H4 (cell line): ENCODE measurements around the gene COL4A2. TPM values are rescaled to one million over a fixed set of nuclear protein-coding genes. Genes with fewer than 3 reads are reported as not detected.
"Not testable (repeated sequence)": the region's sequence is repeated elsewhere in the genome, so short reads cannot be mapped to it uniquely, and the experiment has no call there.

Experiments used
- DNase-seq: peaks from one replicate; pipeline ENCODE4 v3.0.0-alpha.2; 2015; ENCODE audit warnings: low spot score
- total RNA-seq: library from RNA; depleted of rRNA; stranded (reverse); fragments of >200 nt; shearing (Covaris generic); gene quantifications from 2 replicates; pipeline ENCODE4 v1.2.3, GENCODE V29; 2014

The COL4A2 gene
- total RNA-seq, 1 experiment from 2014 or later = 20.4 TPM

GRCh38 chr13:110496281-110496680 is 189.2 kb downstream of the COL4A2 start:
- DNase-seq = no peak

GRCh38 chr13:110497003-110497402 is 189.9 kb downstream of the COL4A2 start:
- no peak for DNase-seq

DNA sequence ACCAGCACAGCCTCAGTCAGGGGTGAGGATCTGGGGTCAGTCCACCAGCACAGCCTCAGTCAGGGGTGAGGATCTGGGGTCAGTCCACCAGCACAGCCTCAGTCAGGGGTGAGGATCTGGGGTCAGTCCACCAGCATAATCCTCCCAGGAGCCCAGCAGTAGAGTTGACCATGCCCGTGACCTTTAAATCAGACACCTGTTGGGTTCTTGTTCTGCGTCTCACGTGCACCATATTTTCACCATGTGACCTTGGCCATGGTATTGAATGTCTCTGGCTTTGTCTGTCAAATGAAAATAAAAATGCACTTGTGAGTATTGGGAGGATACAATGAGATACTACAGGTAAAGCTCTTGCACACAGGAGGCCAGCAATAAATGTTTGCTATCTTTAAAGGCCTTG is 190.8 kb downstream of the COL4A2 start:
- DNase-seq = not testable (repeated sequence)

DNA sequence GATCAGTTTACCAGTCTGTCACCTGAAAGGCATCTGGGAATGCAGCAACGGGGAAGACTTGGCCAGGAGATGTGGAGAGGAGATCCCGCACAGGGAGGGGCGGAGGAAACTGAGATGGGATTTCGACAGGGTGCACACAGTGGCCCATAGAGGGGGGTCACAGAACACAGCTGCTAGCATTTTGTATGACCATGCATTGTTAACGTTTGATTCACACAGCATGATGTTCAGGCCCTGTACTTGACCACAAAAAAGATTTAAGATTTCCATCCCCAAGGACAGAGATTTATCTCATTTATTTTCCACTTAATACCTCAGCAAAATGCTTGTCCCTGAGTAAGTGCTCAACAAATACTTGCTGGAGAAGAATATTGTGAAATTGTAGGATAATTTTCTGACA is 191.2 kb downstream of the COL4A2 start:
- no peak for DNase-seq

GRCh38 chr13:110498765-110499164 is 191.7 kb downstream of the COL4A2 start:
- DNase-seq = no peak

DNA sequence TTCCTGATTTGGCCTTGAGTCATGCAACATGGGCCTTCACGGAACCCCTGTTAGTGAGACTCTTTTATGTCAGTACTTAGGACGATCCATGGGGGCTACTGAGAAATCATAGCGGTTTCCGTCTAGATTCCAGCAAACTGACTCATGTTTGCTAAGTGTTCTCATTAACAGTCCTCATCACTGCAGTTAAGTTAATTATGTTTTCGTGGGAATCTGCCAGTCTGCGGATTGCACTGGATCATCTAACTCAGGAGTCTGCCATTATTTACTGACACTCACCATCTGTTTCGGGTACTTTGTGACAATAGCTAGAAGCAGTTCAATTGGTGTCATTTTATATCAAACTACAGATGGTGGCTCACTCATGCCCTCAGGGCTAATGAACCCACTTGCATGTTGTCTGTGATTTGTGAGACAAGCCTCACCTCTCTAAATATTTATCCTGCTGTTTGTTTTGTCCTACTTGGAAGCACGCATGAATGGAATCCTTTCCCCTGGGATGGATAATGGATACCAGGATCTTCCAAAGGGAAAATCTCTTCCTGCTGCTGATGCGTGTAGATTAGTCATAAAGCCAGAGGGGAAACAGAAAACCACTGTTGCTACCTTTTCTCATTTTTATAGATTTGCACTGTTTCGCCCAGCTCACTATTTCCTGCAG is 192.7 kb downstream of the COL4A2 start:
- DNase-seq = peak; percentile 82

DNA sequence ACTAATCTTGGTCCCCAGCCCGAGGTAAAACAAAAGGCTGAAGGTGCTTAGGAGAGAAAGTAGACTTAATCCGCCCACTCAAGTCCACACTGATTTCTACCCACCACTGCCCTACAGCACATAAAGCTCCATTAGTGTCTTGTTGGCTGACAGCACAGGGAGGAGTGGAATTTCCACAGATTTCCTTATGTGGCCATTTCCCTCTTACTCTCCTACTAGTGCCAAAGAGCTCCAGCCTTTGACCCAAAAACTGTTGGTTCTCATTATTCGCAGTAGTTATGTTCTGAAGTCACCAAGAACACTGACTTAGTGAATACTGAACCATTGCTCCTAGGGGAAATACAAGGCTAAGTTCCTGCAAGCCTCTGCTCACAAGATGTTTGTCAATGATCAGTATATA is 193.3 kb downstream of the COL4A2 start:
- DNase-seq = no peak

- no peak for DNase-seq
Measured at GRCh38 chr13:110501188-110501587, 194.1 kb downstream of the COL4A2 start.

- DNase-seq = no peak
Measured at GRCh38 chr13:110503037-110503901, 196.2 kb downstream of the COL4A2 start.

DNA sequence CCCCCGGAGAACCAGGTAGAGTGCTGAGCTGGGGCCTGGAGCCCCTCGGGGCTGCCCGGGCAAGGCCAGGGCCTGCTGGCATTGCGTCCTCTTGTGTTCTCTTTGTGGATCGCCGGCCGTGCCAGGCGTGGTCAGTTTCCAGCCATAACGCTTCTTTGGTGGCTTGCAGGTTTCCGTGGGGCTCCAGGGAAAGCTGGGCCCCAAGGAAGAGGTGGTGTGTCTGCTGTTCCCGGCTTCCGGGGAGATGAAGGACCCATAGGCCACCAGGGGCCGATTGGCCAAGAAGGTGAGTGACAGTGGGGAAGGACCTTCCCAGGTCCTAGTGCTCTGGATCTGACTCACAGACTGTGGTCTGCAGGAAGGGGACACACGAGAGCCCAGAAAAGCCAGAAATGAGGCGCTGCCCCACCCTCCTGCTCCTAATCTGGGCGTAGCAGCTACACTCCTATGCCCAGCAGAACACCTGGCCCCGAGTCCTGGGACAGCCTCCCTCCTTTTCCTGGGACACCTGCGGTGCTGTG is 197.0 kb downstream of the COL4A2 start:
- DNase-seq = no peak

DNA sequence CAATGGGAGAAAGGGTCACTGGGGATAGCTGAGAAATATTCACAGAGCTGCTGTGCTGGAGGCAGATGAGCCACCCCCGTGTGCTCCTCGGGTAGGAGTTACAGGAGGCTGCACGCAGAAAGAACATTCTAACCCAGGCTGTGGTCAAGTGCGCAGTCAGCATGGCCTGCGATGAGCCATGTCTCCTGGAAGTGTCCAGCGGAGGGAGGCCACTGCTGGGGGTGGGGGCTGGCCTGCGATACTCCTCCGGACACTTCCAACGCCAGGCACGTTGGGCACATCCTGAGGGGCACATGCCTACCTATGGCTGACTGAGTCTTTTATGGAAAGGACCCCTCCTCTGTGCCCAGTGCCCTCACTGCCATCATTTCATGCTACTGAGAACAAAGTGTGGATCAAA is 198.5 kb downstream of the COL4A2 start:
- DNase-seq = no peak

GRCh38 chr13:110506396-110506795 is 199.3 kb downstream of the COL4A2 start:
- DNase-seq = no peak

GRCh38 chr13:110506859-110507566 is 199.9 kb downstream of the COL4A2 start:
- DNase-seq = no peak

GRCh38 chr13:110507678-110508381 is 200.7 kb downstream of the COL4A2 start:
- DNase-seq = no peak

- no peak for DNase-seq
Measured at GRCh38 chr13:110509478-110509926, 202.4 kb downstream of the COL4A2 start.

GRCh38 chr13:110509971-110510786 is 203.1 kb downstream of the COL4A2 start:
- no peak for DNase-seq

GRCh38 chr13:110511509-110512181 is 204.6 kb downstream of the COL4A2 start:
- DNase-seq = no peak

DNA sequence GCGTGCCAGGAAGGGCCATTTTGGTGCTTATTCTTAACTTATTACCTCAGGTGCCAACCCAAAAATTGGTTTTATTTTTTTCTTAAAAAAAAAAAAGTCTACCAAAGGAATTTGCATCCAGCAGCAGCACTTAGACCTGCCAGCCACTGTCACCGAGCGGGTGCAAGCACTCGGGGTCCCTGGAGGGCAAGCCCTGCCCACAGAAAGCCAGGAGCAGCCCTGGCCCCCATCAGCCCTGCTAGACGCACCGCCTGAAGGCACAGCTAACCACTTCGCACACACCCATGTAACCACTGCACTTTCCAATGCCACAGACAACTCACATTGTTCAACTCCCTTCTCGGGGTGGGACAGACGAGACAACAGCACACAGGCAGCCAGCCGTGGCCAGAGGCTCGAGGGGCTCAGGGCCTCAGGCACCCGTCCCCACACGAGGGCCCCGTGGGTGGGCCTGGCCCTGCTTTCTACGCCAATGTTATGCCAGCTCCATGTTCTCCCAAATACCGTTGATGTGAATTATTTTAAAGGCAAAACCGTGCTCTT is 205.2 kb downstream of the COL4A2 start:
- no peak for DNase-seq

GRCh38 chr13:110516500-110516899 is 209.4 kb downstream of the COL4A2 start:
- DNase-seq = no peak
